ENCODE results near the gene NUMBL.
A peak's percentile ranks its signal among the peaks of the same experiment; 100 is the strongest.

The NUMBL gene

GRCh38 chr19:40689339-40690049 lies 957 bp downstream of the NUMBL start:
- no peak for DNase-seq (ENCODE audit: low read depth, low spot score)
- WGBS (ENCODE audit: insufficient coverage, insufficient read length) = no CpG with 5 or more reads among the region's 18 CpGs
- peaks cover 17% of the 10 kb centered on the region for H3K36me3 ChIP-seq (ENCODE audit: control insufficient read depth, insufficient read depth, low read length)
- H3K9me3 ChIP-seq (ENCODE audit: control insufficient read depth, insufficient read depth, low read length) = no peaks in the 10 kb centered on the region
- H3K27me3 ChIP-seq (ENCODE audit: control insufficient read depth, insufficient read depth, low read length) = no peaks in the 10 kb centered on the region
- H3K4me1 ChIP-seq (ENCODE audit: control insufficient read depth, insufficient read depth, low read length) = peaks cover 2% of the 10 kb centered on the region; the same call in 1 of the 2 replicates
- H3K27ac ChIP-seq (ENCODE audit: low read length) = no peak overlapping the region
- H3K4me3 ChIP-seq (ENCODE audit: low read length) = peak overlapping the region; percentile 62; the same call in 1 of the 2 replicates

GRCh38 chr19:40688987-40689338 lies 1.5 kb downstream of the NUMBL start:
- no peak overlapping the region for H3K4me3 ChIP-seq (ENCODE audit: low read length)
- peaks cover 17% of the 10 kb centered on the region for H3K36me3 ChIP-seq (ENCODE audit: control insufficient read depth, insufficient read depth, low read length)
- H3K27ac ChIP-seq (ENCODE audit: low read length) = no peak overlapping the region
- H3K4me1 ChIP-seq (ENCODE audit: control insufficient read depth, insufficient read depth, low read length) = peaks cover 2% of the 10 kb centered on the region; the same call in 1 of the 2 replicates
- no peaks in the 10 kb centered on the region for H3K9me3 ChIP-seq (ENCODE audit: control insufficient read depth, insufficient read depth, low read length)
- WGBS (ENCODE audit: insufficient coverage, insufficient read length) = no CpG with 5 or more reads among the region's 4 CpGs
- no peak for DNase-seq (ENCODE audit: low read depth, low spot score)
- no peaks in the 10 kb centered on the region for H3K27me3 ChIP-seq (ENCODE audit: control insufficient read depth, insufficient read depth, low read length)

GRCh38 chr19:40688309-40688708 lies 2.1 kb downstream of the NUMBL start:
- no CpG with 5 or more reads among the region's 1 CpG for WGBS (ENCODE audit: insufficient coverage, insufficient read length)
- no peak overlapping the region for H3K4me3 ChIP-seq (ENCODE audit: low read length)

GRCh38 chr19:40687525-40688016 lies 2.9 kb downstream of the NUMBL start:
- no CpG with 5 or more reads among the region's 12 CpGs for WGBS (ENCODE audit: insufficient coverage, insufficient read length)

More at GRCh38 chr19:40688309-40688708, 2.1 kb downstream of the NUMBL start:
- peaks cover 2% of the 10 kb centered on the region; the same call in 1 of the 2 replicates for H3K4me1 ChIP-seq (ENCODE audit: control insufficient read depth, insufficient read depth, low read length)
- no peak for DNase-seq (ENCODE audit: low read depth, low spot score)
- H3K27me3 ChIP-seq (ENCODE audit: control insufficient read depth, insufficient read depth, low read length) = no peaks in the 10 kb centered on the region
- H3K27ac ChIP-seq (ENCODE audit: low read length) = no peak overlapping the region
- H3K36me3 ChIP-seq (ENCODE audit: control insufficient read depth, insufficient read depth, low read length) = peaks cover 15% of the 10 kb centered on the region
- no peaks in the 10 kb centered on the region for H3K9me3 ChIP-seq (ENCODE audit: control insufficient read depth, insufficient read depth, low read length)

GRCh38 chr19:40686882-40687524 lies 3.4 kb downstream of the NUMBL start:
- no peaks in the 10 kb centered on the region for H3K27me3 ChIP-seq (ENCODE audit: control insufficient read depth, insufficient read depth, low read length)
- no peaks in the 10 kb centered on the region for H3K9me3 ChIP-seq (ENCODE audit: control insufficient read depth, insufficient read depth, low read length)
- no CpG with 5 or more reads among the region's 14 CpGs for WGBS (ENCODE audit: insufficient coverage, insufficient read length)
- H3K4me1 ChIP-seq (ENCODE audit: control insufficient read depth, insufficient read depth, low read length) = peaks cover 2% of the 10 kb centered on the region; the same call in 1 of the 2 replicates
- peaks cover 14% of the 10 kb centered on the region; the same call in 1 of the 2 replicates for H3K36me3 ChIP-seq (ENCODE audit: control insufficient read depth, insufficient read depth, low read length)
- DNase-seq (ENCODE audit: low read depth, low spot score) = no peak
- no peak overlapping the region for H3K27ac ChIP-seq (ENCODE audit: low read length)
- H3K4me3 ChIP-seq (ENCODE audit: low read length) = no peak overlapping the region

More at GRCh38 chr19:40687525-40688016, 2.9 kb downstream of the NUMBL start:
- Histone ChIP-seq H3K36me3 (ENCODE audit: control insufficient read depth, insufficient read depth, low read length) (peaks cover 14% of the 10 kb centered on the region; the same call in 1 of the 2 replicates), H3K4me3 (ENCODE audit: low read length) (no peak overlapping the region), H3K27me3 (ENCODE audit: control insufficient read depth, insufficient read depth, low read length) (no peaks in the 10 kb centered on the region), H3K4me1 (ENCODE audit: control insufficient read depth, insufficient read depth, low read length) (peaks cover 2% of the 10 kb centered on the region; the same call in 1 of the 2 replicates), H3K27ac (ENCODE audit: low read length) (no peak overlapping the region), H3K9me3 (ENCODE audit: control insufficient read depth, insufficient read depth, low read length) (no peaks in the 10 kb centered on the region)
- no peak for DNase-seq (ENCODE audit: low read depth, low spot score)

GRCh38 chr19:40685563-40685962 lies 4.9 kb downstream of the NUMBL start:
- peaks cover 20% of the 10 kb centered on the region; the same call in 1 of the 2 replicates for H3K36me3 ChIP-seq (ENCODE audit: control insufficient read depth, insufficient read depth, low read length)
- no peak overlapping the region for H3K4me3 ChIP-seq (ENCODE audit: low read length)
- no peak overlapping the region for H3K27ac ChIP-seq (ENCODE audit: low read length)
- H3K9me3 ChIP-seq (ENCODE audit: control insufficient read depth, insufficient read depth, low read length) = no peaks in the 10 kb centered on the region
- H3K27me3 ChIP-seq (ENCODE audit: control insufficient read depth, insufficient read depth, low read length) = no peaks in the 10 kb centered on the region
- no peak for DNase-seq (ENCODE audit: low read depth, low spot score)
- peaks cover 2% of the 10 kb centered on the region; the same call in 1 of the 2 replicates for H3K4me1 ChIP-seq (ENCODE audit: control insufficient read depth, insufficient read depth, low read length)
- WGBS (ENCODE audit: insufficient coverage, insufficient read length) = no CpG with 5 or more reads among the region's 6 CpGs

GRCh38 chr19:40685016-40685526 lies 5.4 kb downstream of the NUMBL start:
- H3K27me3 ChIP-seq (ENCODE audit: control insufficient read depth, insufficient read depth, low read length) = no peaks in the 10 kb centered on the region
- WGBS (ENCODE audit: insufficient coverage, insufficient read length) = no CpG with 5 or more reads among the region's 3 CpGs
- H3K36me3 ChIP-seq (ENCODE audit: control insufficient read depth, insufficient read depth, low read length) = peaks cover 20% of the 10 kb centered on the region; the same call in 1 of the 2 replicates
- no peak overlapping the region for H3K4me3 ChIP-seq (ENCODE audit: low read length)
- peaks cover 2% of the 10 kb centered on the region; the same call in 1 of the 2 replicates for H3K4me1 ChIP-seq (ENCODE audit: control insufficient read depth, insufficient read depth, low read length)
- no peaks in the 10 kb centered on the region for H3K9me3 ChIP-seq (ENCODE audit: control insufficient read depth, insufficient read depth, low read length)
- no peak overlapping the region for H3K27ac ChIP-seq (ENCODE audit: low read length)
- DNase-seq (ENCODE audit: low read depth, low spot score) = no peak

- no peak for DNase-seq (ENCODE audit: low read depth, low spot score)
- no peaks in the 10 kb centered on the region for H3K9me3 ChIP-seq (ENCODE audit: control insufficient read depth, insufficient read depth, low read length)
- H3K27ac ChIP-seq (ENCODE audit: low read length) = no peak overlapping the region
- peaks cover under 1% of the 10 kb centered on the region; the same call in 1 of the 2 replicates for H3K4me1 ChIP-seq (ENCODE audit: control insufficient read depth, insufficient read depth, low read length)
- no CpG with 5 or more reads among the region's 32 CpGs for WGBS (ENCODE audit: insufficient coverage, insufficient read length)
- H3K4me3 ChIP-seq (ENCODE audit: low read length) = no peak overlapping the region
- H3K36me3 ChIP-seq (ENCODE audit: control insufficient read depth, insufficient read depth, low read length) = peaks cover 20% of the 10 kb centered on the region; the same call in 1 of the 2 replicates
- H3K27me3 ChIP-seq (ENCODE audit: control insufficient read depth, insufficient read depth, low read length) = no peaks in the 10 kb centered on the region
Observed at GRCh38 chr19:40684280-40684679, 6.2 kb downstream of the NUMBL start.

- Histone ChIP-seq H3K4me1 (ENCODE audit: control insufficient read depth, insufficient read depth, low read length) (no peaks in the 10 kb centered on the region), H3K4me3 (ENCODE audit: low read length) (no peak overlapping the region), H3K27ac (ENCODE audit: low read length) (no peak overlapping the region), H3K36me3 (ENCODE audit: control insufficient read depth, insufficient read depth, low read length) (peaks cover 20% of the 10 kb centered on the region; the same call in 1 of the 2 replicates), H3K27me3 (ENCODE audit: control insufficient read depth, insufficient read depth, low read length) (no peaks in the 10 kb centered on the region), H3K9me3 (ENCODE audit: control insufficient read depth, insufficient read depth, low read length) (no peaks in the 10 kb centered on the region)
- WGBS (ENCODE audit: insufficient coverage, insufficient read length) = no CpG with 5 or more reads among the region's 9 CpGs
- no peak for DNase-seq (ENCODE audit: low read depth, low spot score)
Observed at GRCh38 chr19:40683437-40683836, 7.0 kb downstream of the NUMBL start.

- Histone ChIP-seq H3K36me3 (ENCODE audit: control insufficient read depth, insufficient read depth, low read length) (peaks cover 20% of the 10 kb centered on the region; the same call in 1 of the 2 replicates), H3K9me3 (ENCODE audit: control insufficient read depth, insufficient read depth, low read length) (no peaks in the 10 kb centered on the region), H3K27me3 (ENCODE audit: control insufficient read depth, insufficient read depth, low read length) (no peaks in the 10 kb centered on the region), H3K4me1 (ENCODE audit: control insufficient read depth, insufficient read depth, low read length) (no peaks in the 10 kb centered on the region), H3K4me3 (ENCODE audit: low read length) (no peak overlapping the region), H3K27ac (ENCODE audit: low read length) (no peak overlapping the region)
- WGBS (ENCODE audit: insufficient coverage, insufficient read length) = no CpG with 5 or more reads among the region's 18 CpGs
- DNase-seq (ENCODE audit: low read depth, low spot score) = no peak
Observed at GRCh38 chr19:40682431-40682964, 8.0 kb downstream of the NUMBL start.
